GM12892 (cell line): ENCODE results near the gene OSBPL3.

Source experiments
- DNase-seq: peaks from one replicate; pipeline ENCODE4 v3.0.0; 2011; ENCODE audit not compliant: insufficient read length
- FAIRE-seq: peaks from 2 replicates; lab custom pipeline; 2011; peaks lifted over from hg19 to GRCh38; lab: Jason Lieb, UNC
- POLR2A ChIP-seq: IDR thresholded peaks from 2 replicates; pipeline ENCODE4 v1.6.1; 2011; ENCODE audit warnings: low read depth, low read length, control low read depth
- POLR2AphosphoS5 ChIP-seq: IDR thresholded peaks from 2 replicates; pipeline ENCODE4 v1.6.1; 2011; ENCODE audit warnings: low read depth, low read length, control low read depth
- TAF1 ChIP-seq: IDR thresholded peaks from 2 replicates; pipeline ENCODE4 v1.6.1; 2011; ENCODE audit warnings: low read depth, mild to moderate bottlenecking, control low read depth, low read length, borderline replicate concordance

The OSBPL3 gene

GRCh38 chr7:24827027-24827426, 153.0 kb downstream of the OSBPL3 start:
- FAIRE-seq = no peak
- TF ChIP-seq TAF1 = no peak
- no peak for TF ChIP-seq POLR2A
- TF ChIP-seq POLR2AphosphoS5 = no peak
- no peak for DNase-seq

- DNase-seq = no peak
- TF ChIP-seq POLR2AphosphoS5 (no peak), POLR2A (no peak), TAF1 (no peak)
- no peak for FAIRE-seq
Observed at GRCh38 chr7:24826662-24827020, 153.3 kb downstream of the OSBPL3 start.

GRCh38 chr7:24825931-24826661, 153.9 kb downstream of the OSBPL3 start:
- no peak for TF ChIP-seq POLR2AphosphoS5
- TF ChIP-seq POLR2A = no peak
- no peak for TF ChIP-seq TAF1
- no peak for DNase-seq
- FAIRE-seq = no peak

GRCh38 chr7:24825381-24825794, 154.6 kb downstream of the OSBPL3 start:
- FAIRE-seq (no peak), DNase-seq (no peak)
- TF ChIP-seq POLR2AphosphoS5 (no peak), TAF1 (no peak)

GRCh38 chr7:24824896-24825295, 155.1 kb downstream of the OSBPL3 start:
- TF ChIP-seq TAF1 (no peak), POLR2AphosphoS5 (no peak), POLR2A (no peak)
- no peak for DNase-seq
- FAIRE-seq = no peak

- DNase-seq (no peak), FAIRE-seq (no peak)
- no peak for TF ChIP-seq POLR2A
Observed at GRCh38 chr7:24824400-24824799, 155.6 kb downstream of the OSBPL3 start.

- no peak for TF ChIP-seq POLR2AphosphoS5
- no peak for TF ChIP-seq POLR2A
- TF ChIP-seq TAF1 = no peak
- FAIRE-seq (no peak), DNase-seq (no peak)
Observed at GRCh38 chr7:24821754-24822054, 158.3 kb downstream of the OSBPL3 start.

- DNase-seq = peak; percentile 35
- peak; percentile 96 for FAIRE-seq
- TF ChIP-seq POLR2A (no peak), POLR2AphosphoS5 (peak; percentile 59; the same call in 1 of the 2 replicates)
Observed at GRCh38 chr7:24821045-24821753, 158.8 kb downstream of the OSBPL3 start.

- TF ChIP-seq POLR2A = no peak
- TF ChIP-seq TAF1 = no peak
- no peak for TF ChIP-seq POLR2AphosphoS5
- no peak for DNase-seq
- FAIRE-seq = no peak
Observed at GRCh38 chr7:24820730-24821044, 159.3 kb downstream of the OSBPL3 start.

- peak; percentile 46 for DNase-seq
- peak; percentile 95 for FAIRE-seq
- TF ChIP-seq POLR2AphosphoS5 (no peak), POLR2A (no peak), TAF1 (no peak)
Observed at GRCh38 chr7:24819916-24820689, 159.9 kb downstream of the OSBPL3 start.

- TF ChIP-seq POLR2AphosphoS5 = no peak
- no peak for FAIRE-seq
- DNase-seq = no peak
Observed at GRCh38 chr7:24817339-24817738, 162.6 kb downstream of the OSBPL3 start.

GRCh38 chr7:24816868-24817267, 163.1 kb downstream of the OSBPL3 start:
- no peak for DNase-seq
- FAIRE-seq = no peak
- TF ChIP-seq POLR2AphosphoS5 (no peak), POLR2A (no peak), TAF1 (no peak)
